Stimulated activated CD8-positive, alpha-beta memory T cell treated with anti-CD3 and anti-CD28 coated beads, Interleukin-15, amount 100 ng/mL, for 1 hour (primary cell): Measurements from ENCODE around the gene NRAP.

Experiments used
- DNase-seq: peaks from one replicate; pipeline ENCODE4 v3.0.0-alpha.2; 2020; ENCODE audit warnings: low read depth

Gene NRAP

DNA sequence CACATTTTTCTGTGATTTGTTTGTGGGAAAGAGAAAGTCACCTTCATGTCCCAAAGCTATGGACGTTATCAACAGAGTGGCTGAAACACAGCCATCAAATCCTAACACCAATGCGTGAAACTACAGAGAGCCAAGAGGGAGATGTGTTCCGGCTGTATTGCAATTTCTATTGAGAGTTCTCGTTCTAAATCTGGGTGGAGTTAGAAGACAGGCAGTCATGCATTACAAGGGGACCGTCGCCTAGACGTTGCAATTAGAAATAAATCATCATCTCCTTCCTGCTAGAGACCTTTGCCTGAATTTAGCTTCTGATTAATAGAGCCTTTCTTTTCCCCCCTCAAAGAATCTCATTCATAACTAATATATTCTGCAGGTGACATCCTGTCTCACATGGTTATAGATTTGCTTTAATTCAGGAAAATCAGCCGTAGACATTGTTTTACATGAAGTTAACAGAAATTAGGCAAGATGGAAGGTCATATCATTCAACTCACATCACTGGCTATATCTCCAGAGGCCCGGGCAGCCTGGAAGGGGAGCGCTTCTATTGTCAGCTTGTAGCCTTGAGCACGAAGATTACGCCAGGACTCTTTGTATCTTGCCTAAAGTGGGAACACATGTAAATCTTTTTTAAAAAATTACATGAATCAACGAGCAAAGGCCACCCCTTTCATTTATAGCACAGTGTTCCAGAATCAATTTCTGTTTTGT lies 58.4 kb downstream of the NRAP start:
- DNase-seq, result no peak

DNA sequence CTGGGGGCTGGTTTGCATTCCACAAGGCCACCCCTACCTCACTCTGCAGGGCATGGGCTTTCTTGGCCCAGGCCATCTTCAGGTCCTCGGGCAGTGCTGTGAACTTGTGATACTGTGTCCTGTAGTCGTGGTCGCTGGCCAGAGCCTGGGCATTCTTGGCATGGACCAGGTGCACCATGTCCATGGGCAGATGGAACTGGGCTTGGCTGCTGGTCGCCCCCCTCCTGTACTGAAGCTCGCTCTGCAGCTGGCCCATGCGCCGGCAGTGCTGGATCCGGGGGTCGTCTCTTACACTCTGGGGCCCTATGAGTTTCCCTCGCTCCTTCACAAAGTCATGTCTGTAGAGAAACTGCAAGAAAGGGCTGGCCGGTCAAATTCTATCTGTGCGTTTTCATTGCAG lies 59.3 kb downstream of the NRAP start:
- no peak for DNase-seq

DNA sequence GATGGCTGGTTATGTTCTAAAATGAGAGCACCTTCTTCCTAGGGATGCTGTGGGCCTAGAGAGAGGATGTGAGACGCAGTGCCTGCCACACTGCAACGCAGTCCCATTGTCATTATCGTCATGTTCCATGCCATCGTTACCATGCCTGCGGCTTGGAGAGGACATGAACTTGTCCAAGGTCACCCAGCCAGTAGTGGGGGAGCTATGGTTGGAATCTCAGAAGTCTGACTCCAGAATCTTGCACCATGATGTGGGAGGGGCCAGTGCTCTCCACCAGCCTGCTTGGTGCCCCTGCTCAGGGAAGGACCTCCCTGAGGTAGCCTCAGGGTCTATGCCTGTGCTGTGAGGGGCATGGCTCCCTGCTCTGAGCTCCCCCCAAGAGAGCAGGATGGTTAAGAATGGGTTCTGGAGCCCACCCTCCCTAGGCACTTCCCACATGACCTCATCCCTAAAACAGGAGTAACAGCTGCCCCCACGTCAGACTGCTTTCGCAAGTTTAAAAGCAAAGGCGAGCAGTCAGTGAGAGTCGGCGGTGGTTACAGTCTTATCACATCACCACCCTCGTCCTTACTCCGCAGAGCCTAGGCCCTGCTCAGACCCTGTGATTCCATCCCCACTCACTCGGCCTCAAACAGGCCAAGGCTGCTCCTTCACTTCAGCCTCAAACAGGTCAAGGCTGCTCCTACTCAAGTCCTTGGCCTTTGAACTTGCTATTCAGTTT lies 60.6 kb downstream of the NRAP start:
- no peak for DNase-seq

DNA sequence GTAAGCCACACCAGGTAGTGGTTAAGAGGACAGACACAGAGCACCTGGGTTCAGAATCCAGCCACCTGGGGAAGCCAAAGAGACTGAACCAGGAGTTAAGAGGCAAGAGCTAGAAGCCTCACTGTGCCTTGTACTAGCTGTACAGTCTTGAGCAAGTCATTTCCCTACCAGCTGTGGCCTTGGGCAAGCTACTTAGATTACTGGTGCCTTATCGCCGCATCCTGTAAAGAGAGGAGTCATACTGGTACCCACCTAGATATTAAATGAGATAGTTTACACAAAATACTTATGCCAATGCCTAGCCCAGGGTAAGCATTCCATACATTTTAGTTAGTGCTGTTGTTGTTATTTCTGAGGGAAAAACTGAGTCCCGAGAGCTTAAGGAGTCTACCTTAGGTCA lies 63.3 kb downstream of the NRAP start:
- no peak for DNase-seq

DNA sequence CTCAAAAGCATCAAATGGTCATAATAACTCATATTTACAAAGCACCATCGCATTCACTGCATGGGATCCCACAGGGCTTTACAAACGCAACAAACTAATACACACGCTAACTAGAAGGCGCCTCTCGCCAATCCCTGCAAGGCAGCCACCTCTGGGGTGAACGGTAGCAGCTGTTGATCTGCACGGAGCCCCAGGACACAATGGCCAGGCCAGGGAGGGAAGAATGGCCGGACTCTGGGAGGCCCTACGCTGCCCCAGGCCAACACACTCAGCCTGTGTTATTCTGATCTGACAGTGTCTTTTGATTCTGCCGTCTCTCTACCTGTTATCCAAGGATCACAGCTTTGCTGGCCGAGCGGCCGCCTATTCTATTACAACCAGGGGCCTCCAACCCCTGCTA lies 69.2 kb downstream of the NRAP start:
- DNase-seq, result no peak

DNA sequence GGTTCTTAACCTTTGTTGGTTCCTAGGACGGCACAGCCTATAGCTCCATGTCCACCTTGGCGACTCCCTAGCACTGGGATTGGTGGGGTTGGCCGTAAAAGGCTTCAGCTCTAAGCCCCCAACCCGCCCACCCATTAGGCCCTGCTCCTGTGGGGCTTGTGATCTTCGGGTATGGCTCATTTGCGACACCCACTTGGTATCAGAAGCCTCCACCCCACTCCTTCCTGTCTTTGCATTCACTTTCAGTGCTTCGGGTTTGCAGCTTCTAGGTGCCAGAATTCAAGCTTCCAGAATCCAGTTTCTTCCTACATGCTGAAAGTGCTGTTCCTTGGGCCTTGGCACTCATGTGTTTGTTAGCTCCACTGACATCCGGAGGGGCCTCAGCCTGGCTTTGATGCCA lies 71.5 kb downstream of the NRAP start:
- no peak for DNase-seq

DNA sequence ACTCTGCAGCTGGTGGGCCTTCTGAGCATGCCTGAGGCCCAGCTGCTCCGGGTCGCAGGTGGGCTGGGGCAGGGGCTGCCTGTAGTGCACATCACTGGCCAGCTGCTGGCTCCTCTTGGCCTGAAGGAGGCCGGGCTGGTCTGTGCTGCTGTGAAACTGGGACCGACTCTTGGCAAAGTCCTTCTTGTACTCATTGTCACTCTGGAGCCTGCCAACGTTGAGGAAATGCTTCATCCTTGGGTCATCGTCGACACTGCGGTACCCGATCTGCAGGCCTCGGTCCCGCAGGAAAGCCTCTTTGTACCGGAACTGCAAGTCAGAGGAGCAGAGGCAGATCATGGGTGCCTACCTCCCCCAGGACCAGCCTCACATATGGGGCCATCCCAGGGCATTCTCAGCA lies 73.3 kb downstream of the NRAP start:
- DNase-seq, result no peak

DNA sequence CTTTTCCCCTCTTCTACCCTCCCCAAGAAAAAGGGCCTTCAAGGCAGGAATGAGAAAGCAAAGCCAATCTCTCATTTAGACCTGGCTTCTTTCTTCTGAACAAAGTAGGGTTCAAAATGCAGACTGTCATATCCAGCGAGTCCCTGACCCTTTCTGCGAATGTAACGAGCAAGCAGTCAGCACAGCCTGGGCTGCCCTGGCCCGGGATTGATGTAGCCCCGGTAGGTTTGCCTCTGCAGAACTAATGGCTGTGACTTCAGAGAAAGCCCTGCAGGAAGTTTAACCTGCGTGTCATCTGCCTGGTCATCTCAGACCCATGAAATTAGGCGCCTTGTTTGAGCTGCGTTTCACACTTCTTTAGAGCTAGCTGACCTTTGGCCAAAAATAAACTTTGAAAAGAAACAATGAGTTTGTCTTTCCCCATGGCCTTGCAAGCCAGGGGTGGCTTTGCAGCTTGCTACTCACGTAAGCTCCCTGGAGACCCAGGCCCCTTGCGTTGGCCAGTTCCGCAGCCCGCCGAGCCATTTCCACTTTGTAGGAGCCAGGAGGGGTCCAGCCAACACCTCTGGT lies 74.6 kb downstream of the NRAP start:
- no peak for DNase-seq

DNA sequence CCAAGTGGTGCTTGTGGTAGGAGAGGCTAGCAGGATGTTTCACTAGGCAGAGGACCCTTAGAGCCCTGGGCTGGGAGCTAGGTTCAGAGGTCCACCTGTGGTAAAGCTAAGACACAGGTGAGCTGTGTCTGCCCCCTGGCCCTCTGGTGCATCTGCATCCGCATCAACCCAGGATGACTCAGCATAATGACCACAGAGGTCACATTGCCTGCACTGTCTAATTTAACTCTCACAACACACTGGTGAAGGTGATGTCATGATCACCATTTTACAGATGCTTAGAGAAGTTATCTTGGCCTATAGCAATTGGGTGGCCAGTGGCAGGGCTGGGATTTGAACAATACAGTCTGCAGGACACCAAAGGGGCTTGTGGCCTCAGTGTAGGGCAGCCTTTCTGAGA lies 77.9 kb downstream of the NRAP start:
- DNase-seq, result no peak

DNA sequence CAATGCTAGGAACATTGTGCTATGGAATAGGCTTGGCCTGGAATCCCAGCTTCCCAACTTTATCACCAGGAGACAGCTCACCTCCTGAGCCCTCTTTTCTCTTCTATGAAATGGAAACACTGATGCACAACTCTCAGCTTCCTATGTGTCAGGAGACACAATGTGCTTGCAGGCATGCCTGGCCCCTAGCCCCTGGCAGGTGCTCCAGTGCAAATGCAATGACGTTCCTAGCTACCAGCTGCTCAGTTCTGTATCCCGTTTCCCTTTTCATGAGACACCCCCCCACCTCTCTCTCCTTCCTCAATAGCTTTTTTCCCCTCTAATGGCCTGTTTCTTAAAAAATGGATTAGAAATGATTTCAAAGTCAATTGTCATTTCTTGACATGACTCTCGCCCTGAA lies 80.3 kb downstream of the NRAP start:
- no peak for DNase-seq

DNA sequence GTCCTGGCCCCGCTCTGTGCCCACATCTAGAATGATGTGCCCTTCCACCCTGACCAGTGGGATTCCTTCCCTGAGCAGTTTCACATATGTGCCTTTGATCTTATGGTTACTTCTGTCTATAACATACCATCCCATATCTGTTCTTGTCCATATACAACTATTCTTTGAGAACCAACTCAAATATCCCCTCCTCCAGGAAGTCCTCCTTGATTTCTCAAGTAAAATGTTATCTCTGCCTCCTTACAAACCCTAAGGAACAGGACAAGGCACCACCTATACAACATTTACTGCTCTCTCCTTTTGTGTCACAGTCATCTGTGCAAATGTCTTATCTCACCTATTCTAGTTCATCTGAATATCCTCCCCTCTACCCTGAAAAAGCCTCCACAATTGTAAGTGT lies 82.7 kb downstream of the NRAP start:
- DNase-seq, result no peak

DNA sequence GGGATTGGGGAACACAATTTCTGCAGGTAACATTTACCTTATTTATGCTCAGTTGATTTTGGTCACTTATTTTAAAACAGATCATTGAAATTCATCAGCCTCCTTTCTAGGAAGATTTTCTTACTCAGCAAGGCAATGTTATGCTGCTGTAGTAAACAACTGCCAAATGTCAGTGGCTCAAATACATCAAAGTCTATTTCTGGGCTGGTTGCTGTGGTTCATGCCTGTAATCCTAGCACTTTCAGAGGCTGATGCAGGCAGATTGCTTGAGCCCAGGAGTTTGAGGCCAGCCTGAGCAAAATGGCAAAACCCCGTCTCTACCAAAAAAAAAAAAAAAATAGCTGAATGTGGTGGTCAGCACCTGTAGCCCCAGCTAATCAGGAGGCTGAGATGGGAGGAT lies 85.1 kb downstream of the NRAP start:
- no peak for DNase-seq

DNA sequence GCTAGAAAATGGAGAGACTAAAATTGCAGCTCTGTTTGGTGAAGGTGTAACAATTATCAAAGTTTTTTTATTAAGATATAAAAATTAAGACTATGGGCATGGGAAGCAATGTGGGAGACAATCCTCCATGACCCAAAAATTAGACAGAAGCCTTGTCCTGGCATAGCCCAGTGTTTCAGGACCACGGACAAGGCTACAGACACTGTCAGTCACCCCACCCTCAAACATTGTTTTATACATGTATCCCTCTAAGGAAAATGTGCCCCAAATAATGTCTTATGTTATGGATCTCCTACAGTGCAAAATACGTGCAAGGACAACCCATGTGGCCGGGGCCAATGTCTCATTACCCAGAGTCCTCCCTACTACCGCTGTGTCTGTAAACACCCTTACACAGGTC lies 87.0 kb downstream of the NRAP start:
- DNase-seq, result no peak

DNA sequence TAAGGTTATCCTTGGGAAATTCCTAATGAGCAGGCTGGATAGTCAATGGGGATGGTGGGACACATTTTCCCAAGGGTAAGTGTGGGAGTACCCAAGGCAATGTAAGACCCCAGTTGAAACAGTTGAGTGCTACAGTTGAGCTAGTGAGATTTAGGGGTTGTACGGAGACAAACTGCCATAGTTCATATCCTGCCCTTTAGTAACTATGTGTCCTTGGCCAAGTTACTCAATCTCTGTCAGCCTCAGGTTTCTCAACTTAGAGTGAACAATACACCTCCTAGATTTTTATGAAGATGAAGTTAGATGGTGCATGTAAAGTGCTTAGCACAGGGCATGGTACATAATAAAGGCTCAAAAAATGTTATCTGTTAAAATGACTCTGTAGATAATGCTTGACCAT lies 90.5 kb downstream of the NRAP start:
- DNase-seq, result no peak

DNA sequence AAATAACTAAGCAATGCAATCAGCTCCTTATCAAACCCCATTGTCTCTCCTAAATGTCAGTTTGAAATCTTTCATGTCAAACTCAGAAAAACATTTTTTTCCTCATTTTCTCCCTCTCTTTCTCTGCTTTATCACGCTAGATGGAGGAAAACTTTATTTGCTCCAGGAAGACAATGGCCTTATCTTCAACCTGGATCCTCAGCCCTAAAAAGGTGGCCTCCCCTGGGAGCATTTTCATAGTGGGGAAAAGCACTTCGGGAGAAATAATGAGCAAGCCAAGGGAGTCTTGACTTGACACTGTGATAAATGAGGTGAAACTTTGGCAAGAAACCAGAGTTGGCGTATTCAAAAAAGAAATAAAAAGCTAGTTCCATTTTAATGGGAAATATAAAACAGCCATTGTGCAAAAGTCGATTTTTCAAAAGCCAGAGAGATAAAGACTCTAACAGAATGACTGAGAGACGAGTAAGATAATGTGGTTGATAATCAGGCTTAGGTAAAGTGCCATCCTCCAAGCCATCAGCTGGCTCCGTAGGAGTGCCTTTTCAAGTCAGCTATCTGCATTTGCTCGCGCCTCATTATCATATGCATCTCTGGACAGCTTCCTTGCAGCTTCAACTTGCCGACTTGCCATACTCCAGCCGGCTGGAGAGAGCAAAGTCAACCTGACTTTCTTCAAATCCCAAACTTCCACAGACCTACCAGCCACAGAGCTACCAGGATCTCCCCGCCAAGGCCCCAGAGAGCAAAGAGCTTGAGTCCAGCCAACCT lies 91.1 kb downstream of the NRAP start:
- no peak for DNase-seq

DNA sequence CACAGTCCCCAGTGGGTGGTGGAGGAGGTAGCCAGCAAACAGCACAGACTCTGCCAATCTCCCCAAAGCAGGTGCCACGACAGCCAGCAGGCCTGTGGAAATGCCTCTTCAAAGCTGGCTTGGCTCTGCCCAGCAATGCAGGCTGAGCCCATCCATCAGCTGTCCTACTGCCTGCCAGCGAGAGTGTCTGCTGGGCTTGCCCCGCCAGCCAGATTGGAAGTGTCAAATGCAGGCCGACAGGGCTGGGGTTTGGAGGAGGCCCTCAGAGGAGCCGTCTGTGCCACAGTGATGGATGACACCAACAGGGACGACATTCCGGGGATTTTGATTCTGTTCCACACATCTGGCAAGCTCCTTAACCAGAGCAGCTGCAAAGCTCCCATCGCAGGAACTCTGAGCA lies 94.3 kb downstream of the NRAP start:
- no peak for DNase-seq

DNA sequence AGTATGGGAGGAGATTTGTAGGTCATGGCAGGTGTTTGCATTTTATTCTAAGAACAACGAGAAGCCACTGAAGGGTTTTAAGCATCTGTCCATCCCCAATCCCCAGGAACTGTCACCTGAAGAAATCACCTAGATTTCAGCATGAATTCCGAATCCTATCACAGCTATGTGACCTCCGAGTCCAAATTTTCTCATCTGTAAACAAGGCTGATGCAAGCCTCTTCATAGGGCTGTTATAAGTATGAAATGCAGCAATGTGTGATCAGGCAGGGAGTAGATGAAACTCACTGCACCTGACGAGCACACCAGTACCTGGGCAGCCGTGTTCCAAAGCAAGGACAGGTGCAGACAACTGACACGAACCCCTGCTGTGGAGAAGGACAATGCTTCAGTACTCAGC lies 97.0 kb downstream of the NRAP start:
- no peak for DNase-seq

DNA sequence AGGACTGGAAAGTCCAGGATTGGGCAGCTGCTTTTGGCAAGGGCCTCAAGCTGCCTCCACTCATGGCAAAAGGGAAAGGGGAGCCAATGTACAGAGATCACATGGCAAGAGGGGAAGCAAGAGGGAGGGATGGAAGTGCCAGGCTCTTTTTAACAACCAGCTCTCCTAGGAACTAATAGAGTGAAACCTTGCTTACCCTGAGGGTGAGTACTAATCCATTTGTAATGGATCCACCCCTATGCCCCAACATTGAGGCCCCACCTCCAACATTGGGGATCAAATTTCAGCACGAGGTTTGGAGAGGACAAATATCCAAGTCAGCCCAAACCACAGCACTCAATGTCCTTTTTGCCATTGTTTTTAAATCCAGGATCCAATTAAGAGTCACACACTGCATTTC lies 98.5 kb downstream of the NRAP start:
- DNase-seq, result no peak

DNA sequence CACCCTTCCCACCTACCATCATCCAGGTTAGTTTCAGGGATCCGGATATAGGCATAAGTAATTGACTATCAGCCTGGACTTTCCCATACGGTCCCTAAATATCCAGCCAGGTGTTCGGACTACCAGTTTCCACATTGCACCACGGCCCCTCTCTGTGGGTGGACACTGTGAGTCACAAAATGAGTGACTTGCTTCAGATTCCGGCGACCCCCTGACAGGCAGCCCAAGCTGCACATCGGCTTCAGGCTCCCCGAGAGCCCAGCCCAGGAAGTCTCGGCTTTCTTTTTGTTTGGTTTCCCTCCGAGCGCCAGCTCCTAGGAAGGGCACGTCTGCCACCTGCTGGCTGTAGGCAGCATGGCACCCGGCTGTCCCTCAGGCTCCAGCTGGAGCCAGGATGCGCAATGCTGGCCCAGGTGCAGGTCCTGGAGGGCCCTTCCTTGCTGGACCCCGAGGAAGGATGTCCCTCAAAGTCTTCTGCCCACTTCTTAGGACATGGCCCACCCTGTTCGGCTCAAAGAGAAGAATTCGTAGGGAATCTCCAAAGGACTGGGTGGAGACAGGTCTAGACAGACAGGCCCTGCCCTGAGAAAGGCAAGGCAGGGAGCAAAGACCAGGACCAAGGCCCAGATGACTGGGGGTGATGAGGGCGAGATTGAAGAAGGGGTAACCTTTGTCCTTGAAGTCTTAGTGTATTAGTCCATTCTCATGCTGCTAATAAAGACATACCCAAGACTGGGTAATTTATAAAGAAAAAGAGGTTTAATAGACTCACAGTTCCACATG lies 100.3 kb downstream of the NRAP start:
- peak; percentile 37 for DNase-seq

DNA sequence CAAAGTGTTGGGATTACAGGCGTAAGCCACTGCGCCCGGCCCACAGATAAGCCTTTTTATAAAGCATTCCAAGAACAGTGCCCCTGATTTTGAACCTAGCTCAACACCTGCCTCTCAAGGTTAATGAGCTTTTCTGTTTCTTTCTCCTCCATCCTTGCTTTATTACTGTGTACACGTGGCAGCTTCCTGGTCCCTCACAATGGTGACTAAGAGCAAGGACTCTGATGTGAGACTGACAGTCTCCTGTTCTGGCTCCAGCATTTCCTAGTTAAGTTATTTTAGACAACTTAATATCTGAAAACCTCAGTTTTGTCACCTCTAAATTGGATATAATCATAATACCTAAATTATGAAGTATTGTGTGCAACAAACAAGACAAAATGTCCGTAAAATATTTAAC lies 101.1 kb downstream of the NRAP start:
- DNase-seq, result no peak

DNA sequence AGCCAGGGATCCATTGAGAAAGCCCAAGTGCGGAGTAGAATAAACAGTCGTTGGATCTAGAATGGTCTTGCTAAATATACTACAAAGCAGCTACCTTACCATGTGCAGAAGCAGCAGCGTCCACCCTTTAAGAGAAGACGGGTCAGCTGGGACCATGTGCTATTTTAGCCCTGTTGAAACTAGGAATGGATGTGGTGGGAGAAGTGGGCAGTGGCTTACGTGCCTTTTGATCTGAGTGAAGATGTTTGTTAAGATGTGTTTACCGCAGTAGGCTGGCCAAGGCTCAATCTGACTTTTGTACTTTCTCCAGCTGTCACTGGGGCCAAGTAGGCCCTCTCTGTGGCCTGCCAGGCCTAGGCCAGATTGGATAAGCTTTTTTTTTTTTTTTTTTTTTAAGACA lies 101.8 kb downstream of the NRAP start:
- DNase-seq, result no peak

DNA sequence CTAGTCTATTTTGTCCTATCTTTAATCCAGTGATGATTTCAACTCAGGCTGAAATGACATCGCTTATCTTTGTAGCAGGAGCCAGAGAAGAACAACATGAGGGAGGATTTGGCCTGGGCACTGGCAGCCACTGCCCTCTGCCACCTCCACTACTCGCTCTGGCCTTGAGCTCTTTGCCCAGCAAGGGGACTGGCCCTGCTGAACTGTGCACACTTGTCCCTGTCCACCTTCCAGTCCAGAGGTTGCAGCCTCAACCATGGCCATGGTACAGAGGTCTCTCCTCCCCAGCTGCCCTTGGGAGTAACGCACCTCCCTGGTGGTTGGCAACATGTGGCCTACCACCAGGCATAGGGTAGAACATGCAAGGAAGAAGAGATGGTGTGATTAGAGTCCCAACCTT lies 102.6 kb downstream of the NRAP start:
- no peak for DNase-seq
